ENCODE results near the gene BZW2. TPM values are rescaled to one million over a fixed set of nuclear protein-coding genes. Genes with fewer than 3 reads are reported as not detected.

The BZW2 gene
- total RNA-seq, 1 experiment from 2014 or later: 80.9 TPM

- H3K36me3 ChIP-seq (ENCODE audit: control insufficient read depth, insufficient read depth, low read length): peaks cover 5% of the 10 kb centered on the region; the same call in 1 of the 2 replicates
- ChIA-PET CTCF (no interaction called here), POLR2A (no interaction called here)
- intact Hi-C loops (cut with micrococcal nuclease; ENCODE audit: unreplicated experiment) (no loop called here), in situ Hi-C loops (cut with HindIII; ENCODE audit: low pct_unique_long_range_greater_than_20kb, low sequenced_read_pairs) (no loop called here)
- ATAC-seq (no peak), DNase-seq (ENCODE audit: low read depth, low spot score) (no peak)
- no peak overlapping the region for H3K27ac ChIP-seq (ENCODE audit: low read length)
- no peaks in the 10 kb centered on the region for H3K9me3 ChIP-seq (ENCODE audit: control insufficient read depth, insufficient read depth, low read depth, low read length)
- no peaks in the 10 kb centered on the region for H3K4me1 ChIP-seq (ENCODE audit: control insufficient read depth, insufficient read depth, low read length)
- no peak overlapping the region for H3K4me3 ChIP-seq (ENCODE audit: low read depth in 2 of 2, low read length in 2 of 2)
- no TSS peak for BruUV-seq (replicated peaks)
- TF ChIP-seq TCF7L2 (IDR thresholded peaks at IDR 0.05; ENCODE audit: low read depth, low read length) (no peak), REST (IDR thresholded peaks at IDR 0.05; ENCODE audit: insufficient read depth in 1 of 2, low read depth in 2 of 2, low read length in 1 of 2) (no peak), POLR2AphosphoS5 (IDR thresholded peaks at IDR 0.05; ENCODE audit: low read depth, low read length) (no peak), CTCF (IDR thresholded peaks at IDR 0.05) (no peak), SIN3A (IDR thresholded peaks at IDR 0.05; ENCODE audit: borderline replicate concordance, insufficient read depth, low read depth, low read length) (no peak)
- no peaks in the 10 kb centered on the region for H3K27me3 ChIP-seq (ENCODE audit: control insufficient read depth, insufficient read depth, low read length)
These were observed 26.0 kb upstream of the BZW2 start for GRCh38 chr7:16619979-16620408.

GRCh38 chr7:16626388-16626787 is 19.6 kb upstream of the BZW2 start:
- no peak for DNase-seq (ENCODE audit: low read depth, low spot score)
- ChIA-PET POLR2A (no interaction called here), CTCF (no interaction called here)
- intact Hi-C loops (cut with micrococcal nuclease; ENCODE audit: unreplicated experiment): no loop called here
- in situ Hi-C loops (cut with HindIII; ENCODE audit: low pct_unique_long_range_greater_than_20kb, low sequenced_read_pairs): no loop called here
- no peak for TF ChIP-seq TCF7L2 (IDR thresholded peaks at IDR 0.05; ENCODE audit: low read depth, low read length)
- no peak for TF ChIP-seq CTCF (IDR thresholded peaks at IDR 0.05)
- no peak for TF ChIP-seq REST (IDR thresholded peaks at IDR 0.05; ENCODE audit: insufficient read depth in 1 of 2, low read depth in 2 of 2, low read length in 1 of 2)
- no peak for TF ChIP-seq SIN3A (IDR thresholded peaks at IDR 0.05; ENCODE audit: borderline replicate concordance, insufficient read depth, low read depth, low read length)
- TF ChIP-seq POLR2AphosphoS5 (IDR thresholded peaks at IDR 0.05; ENCODE audit: low read depth, low read length): no peak
- no TSS peak for BruUV-seq (replicated peaks)
- H3K4me1 ChIP-seq (ENCODE audit: control insufficient read depth, insufficient read depth, low read length): no peaks in the 10 kb centered on the region
- no peaks in the 10 kb centered on the region for H3K27me3 ChIP-seq (ENCODE audit: control insufficient read depth, insufficient read depth, low read length)
- H3K9me3 ChIP-seq (ENCODE audit: control insufficient read depth, insufficient read depth, low read depth, low read length): no peaks in the 10 kb centered on the region
- H3K4me3 ChIP-seq (ENCODE audit: low read depth in 2 of 2, low read length in 2 of 2): no peak overlapping the region
- peaks cover 5% of the 10 kb centered on the region; the same call in 1 of the 2 replicates for H3K36me3 ChIP-seq (ENCODE audit: control insufficient read depth, insufficient read depth, low read length)
- no peak for ATAC-seq
- H3K27ac ChIP-seq (ENCODE audit: low read length): no peak overlapping the region

All from Panc1 (cell line).